Measurements from ENCODE around the gene CIROP.

The CIROP gene

DNA sequence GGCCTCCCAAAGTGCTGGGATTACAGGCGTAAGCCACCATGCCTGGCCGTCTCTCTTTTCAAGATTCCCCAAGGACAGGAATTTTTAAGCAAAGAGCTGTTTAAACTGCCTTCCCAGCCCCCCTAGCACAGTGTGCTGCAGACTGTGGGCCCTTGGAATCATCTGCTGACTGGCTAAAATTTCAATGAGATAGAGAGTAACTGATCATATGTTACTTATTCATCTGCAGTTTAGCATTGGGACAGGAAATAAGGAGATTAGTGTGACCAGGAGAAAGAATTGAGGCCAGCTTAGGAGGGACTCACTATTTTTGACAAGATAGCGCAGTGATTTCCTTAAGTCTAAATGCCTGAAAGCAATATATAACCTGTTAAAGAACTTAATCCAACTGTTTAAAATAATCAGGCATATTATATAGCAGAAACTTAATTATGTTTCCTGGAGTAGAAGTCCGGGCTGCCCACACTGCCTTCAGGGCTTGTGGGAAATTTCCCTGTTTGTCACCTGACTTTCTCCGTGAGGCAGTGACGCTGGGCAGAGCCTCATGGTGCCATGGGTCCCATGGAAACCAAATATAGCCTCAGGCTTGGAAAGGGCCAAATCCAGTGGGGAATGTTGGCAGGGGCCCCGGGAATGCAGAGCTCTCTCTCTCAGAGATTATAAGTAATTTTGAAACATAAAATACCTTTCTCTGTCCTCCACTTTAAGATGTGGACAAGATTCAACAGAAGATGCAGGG lies 37.1 kb upstream of the CIROP start:
- POLR2A ChIA-PET, result no interaction called here
- CTCF ChIA-PET, result interaction anchor here (1.0 to 6.9 kb wide), 6 partner anchors 9 to 70 kb away, joined by 3 to 64 read pairs (median 5); partner anchors contain the start of gene CEBPE
- DNase-seq (ENCODE audit: low read depth, low spot score), result no peak
- TF ChIP-seq, protein P1, sequence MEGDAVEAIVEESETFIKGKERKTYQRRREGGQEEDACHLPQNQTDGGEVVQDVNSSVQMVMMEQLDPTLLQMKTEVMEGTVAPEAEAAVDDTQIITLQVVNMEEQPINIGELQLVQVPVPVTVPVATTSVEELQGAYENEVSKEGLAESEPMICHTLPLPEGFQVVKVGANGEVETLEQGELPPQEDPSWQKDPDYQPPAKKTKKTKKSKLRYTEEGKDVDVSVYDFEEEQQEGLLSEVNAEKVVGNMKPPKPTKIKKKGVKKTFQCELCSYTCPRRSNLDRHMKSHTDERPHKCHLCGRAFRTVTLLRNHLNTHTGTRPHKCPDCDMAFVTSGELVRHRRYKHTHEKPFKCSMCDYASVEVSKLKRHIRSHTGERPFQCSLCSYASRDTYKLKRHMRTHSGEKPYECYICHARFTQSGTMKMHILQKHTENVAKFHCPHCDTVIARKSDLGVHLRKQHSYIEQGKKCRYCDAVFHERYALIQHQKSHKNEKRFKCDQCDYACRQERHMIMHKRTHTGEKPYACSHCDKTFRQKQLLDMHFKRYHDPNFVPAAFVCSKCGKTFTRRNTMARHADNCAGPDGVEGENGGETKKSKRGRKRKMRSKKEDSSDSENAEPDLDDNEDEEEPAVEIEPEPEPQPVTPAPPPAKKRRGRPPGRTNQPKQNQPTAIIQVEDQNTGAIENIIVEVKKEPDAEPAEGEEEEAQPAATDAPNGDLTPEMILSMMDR (IDR thresholded peaks at IDR 0.05; ENCODE audit: insufficient read depth, low read length, missing control alignments), result no peak
- H3K4me3 ChIP-seq (ENCODE audit: low read depth, low read length), result no peak overlapping the region

DNA sequence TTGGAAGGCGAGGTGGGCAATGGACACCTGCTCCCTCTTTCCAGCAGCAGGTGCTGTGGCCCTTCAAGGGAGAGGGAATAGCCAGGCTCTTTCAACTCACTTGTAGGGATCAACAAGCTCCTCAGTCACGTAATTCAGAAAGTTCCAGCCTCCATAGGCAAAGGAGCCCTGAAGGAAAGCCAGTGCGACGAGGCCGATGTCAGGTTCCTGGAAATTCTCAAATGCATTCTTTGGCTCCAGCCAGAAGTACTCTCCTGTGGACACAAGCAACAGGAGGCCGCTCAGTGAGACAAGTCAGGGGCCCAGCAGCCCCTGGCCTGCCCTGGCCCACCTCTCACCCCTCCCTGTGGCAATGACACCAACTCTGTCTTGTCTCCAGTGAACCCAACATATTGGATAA lies 35.6 kb upstream of the CIROP start:
- no peak for DNase-seq (ENCODE audit: low read depth, low spot score)
- ChIA-PET POLR2A (no interaction called here), CTCF (interaction anchor here (1.2 to 6.9 kb wide), 3 partner anchors 9 to 47 kb away, joined by 3 to 64 read pairs (median 13); partner anchors contain the start of gene CEBPE)
- TF ChIP-seq, protein P1 (IDR thresholded peaks at IDR 0.05; ENCODE audit: insufficient read depth, low read length, missing control alignments), result no peak
- no peak overlapping the region for H3K4me3 ChIP-seq (ENCODE audit: low read depth, low read length)

DNA sequence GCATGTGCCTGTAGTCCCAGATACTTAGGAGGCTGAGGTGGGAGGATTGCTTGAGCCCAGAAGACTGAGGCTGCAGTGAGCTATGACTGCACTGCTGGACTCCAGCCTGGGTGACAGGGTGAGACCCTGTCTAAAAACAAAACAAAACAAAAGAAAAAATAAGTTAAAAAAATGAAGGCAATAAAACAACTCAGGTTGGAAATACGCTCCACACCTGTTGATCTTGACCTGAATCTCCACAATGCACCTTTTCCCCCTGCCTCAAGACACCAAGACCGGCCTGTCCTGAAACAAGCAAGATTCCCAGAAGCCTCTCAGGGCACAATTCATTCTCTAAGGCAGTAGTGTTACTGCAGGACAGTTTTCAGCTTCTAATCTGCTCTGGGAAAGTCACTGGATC lies 35.1 kb upstream of the CIROP start:
- no peak overlapping the region for H3K4me3 ChIP-seq (ENCODE audit: low read depth, low read length)
- TF ChIP-seq, protein P1 (IDR thresholded peaks at IDR 0.05; ENCODE audit: insufficient read depth, low read length, missing control alignments), result no peak
- no peak for DNase-seq (ENCODE audit: low read depth, low spot score)
- CTCF ChIA-PET, result interaction anchor here (1.2 to 6.9 kb wide), 3 partner anchors 10 to 47 kb away, joined by 3 to 64 read pairs (median 13); partner anchors contain the start of gene CEBPE
- POLR2A ChIA-PET, result no interaction called here

DNA sequence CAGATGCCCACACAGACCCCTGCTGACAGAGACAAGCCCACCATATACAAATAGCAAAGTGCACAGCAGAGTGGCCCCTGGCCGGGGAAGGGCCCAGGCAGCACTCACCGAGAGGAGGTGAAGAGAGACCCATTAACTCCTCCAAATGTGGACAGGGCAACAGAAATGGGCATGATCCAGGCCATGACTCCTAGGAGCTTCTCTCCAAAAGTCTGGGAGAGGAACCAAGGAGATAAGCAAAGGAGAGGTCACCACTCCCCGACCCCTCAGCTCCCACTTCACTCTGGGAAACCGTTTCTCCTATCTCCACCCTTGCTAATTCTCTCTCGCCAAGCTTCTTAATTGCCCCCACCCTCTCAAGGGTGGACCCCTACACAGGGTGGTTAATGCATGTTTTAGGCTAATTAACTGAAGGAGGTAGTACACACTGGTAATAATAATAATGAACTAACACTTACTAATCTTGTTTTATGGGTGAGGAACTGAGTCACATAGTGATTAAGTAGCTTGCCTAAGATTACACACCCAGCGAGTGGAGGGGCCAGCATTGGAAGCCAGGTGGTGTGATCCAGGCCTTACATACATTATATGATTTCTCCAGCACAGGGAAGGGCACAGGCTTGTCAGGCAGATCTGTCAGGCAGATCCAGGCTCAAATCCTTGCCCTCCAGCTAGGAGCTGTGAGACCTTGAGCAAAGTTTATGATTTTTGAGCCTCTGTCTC lies 33.2 kb upstream of the CIROP start:
- TF ChIP-seq, protein P1 (IDR thresholded peaks at IDR 0.05; ENCODE audit: insufficient read depth, low read length, missing control alignments), result no peak
- POLR2A ChIA-PET, result no interaction called here
- no peak overlapping the region for H3K4me3 ChIP-seq (ENCODE audit: low read depth, low read length)
- DNase-seq (ENCODE audit: low read depth, low spot score), result no peak
- CTCF ChIA-PET, result interaction anchor here (0.5 to 3.2 kb wide), 6 partner anchors 14 to 79 kb away, joined by 3 to 14 read pairs (median 4); no protein-coding TSS in a partner anchor

DNA sequence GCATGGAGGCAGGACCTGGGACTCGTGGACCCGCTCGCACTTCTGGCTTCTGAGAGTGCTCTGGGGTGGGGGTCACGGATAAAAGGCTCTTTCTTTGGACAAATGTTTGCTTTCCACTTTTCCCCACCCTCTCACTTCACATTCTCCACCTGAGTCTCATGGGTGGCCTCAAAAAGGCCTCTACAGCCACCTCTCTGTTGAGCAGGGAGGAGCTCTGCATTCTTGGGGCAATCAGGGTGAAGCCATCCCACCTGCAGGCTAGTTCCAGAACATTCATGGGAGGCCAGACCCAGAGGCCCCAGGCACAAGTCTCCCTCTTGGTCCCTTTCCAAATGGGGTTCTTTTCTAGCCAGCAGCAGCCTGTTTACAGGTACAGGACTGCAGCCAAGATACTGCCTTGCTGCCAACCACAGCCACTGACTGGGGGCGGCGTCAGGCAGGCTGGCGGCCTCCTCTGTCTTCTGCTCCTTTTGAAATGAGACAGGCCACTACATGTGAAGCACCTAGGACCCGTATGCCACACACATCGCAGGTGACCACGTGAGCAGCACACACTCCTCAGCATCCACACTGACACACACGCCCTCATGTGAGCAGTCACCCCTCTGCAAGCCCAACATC lies 32.5 kb upstream of the CIROP start:
- CTCF ChIA-PET, result interaction anchor here (0.5 to 3.2 kb wide), 4 partner anchors 14 to 79 kb away, joined by 3 to 14 read pairs (median 8); no protein-coding TSS in a partner anchor
- DNase-seq (ENCODE audit: low read depth, low spot score), result no peak
- POLR2A ChIA-PET, result no interaction called here
- H3K4me3 ChIP-seq (ENCODE audit: low read depth, low read length), result no peak overlapping the region
- TF ChIP-seq, protein P1 (IDR thresholded peaks at IDR 0.05; ENCODE audit: insufficient read depth, low read length, missing control alignments), result no peak

Measured in AG04449 (cell line).